AG09309 (cell line): ENCODE results near the gene CERCAM.

ENCODE experiments used
- DNase-seq: peaks from one replicate; pipeline ENCODE4 v3.0.0-alpha.2; 2010; ENCODE audit warnings: low read depth
- H3K4me3 ChIP-seq: 2 replicates; pipeline ENCODE4 v1.5.1; 2011; ENCODE audit warnings: mild to moderate bottlenecking, low read depth, low read length, moderate library complexity; ENCODE audit not compliant: control insufficient read depth
- CTCF ChIP-seq: IDR thresholded peaks from 2 replicates; pipeline ENCODE4 v1.5.1; 2011; ENCODE audit warnings: mild to moderate bottlenecking, low read depth, low read length, inconsistent platforms; ENCODE audit not compliant: insufficient read depth, control insufficient read depth; ENCODE audit errors: missing control alignments

Gene CERCAM

GRCh38 chr9:128405077-128405779 is 15.4 kb upstream of the CERCAM start:
- no peak overlapping the region for H3K4me3 ChIP-seq
- no peak for TF ChIP-seq CTCF
- DNase-seq = no peak

- TF ChIP-seq CTCF = no peak
- H3K4me3 ChIP-seq = no peak overlapping the region
- no peak for DNase-seq
Observed at GRCh38 chr9:128405780-128406171, 14.9 kb upstream of the CERCAM start.

GRCh38 chr9:128406848-128407391 is 13.7 kb upstream of the CERCAM start:
- no peak overlapping the region for H3K4me3 ChIP-seq
- TF ChIP-seq CTCF = no peak
- no peak for DNase-seq

- no peak for TF ChIP-seq CTCF
- no peak for DNase-seq
- no peak overlapping the region for H3K4me3 ChIP-seq
Observed at GRCh38 chr9:128408963-128409431, 11.7 kb upstream of the CERCAM start.

- no peak for DNase-seq
- TF ChIP-seq CTCF = no peak
- no peak overlapping the region for H3K4me3 ChIP-seq
Observed at GRCh38 chr9:128409450-128409849, 11.2 kb upstream of the CERCAM start.

GRCh38 chr9:128409978-128410377 is 10.7 kb upstream of the CERCAM start:
- TF ChIP-seq CTCF = peak; percentile 50
- no peak overlapping the region for H3K4me3 ChIP-seq
- no peak for DNase-seq
